ENCODE measurements around the gene DAB1. TPM values are rescaled to one million over a fixed set of nuclear protein-coding genes. Genes with fewer than 3 reads are reported as not detected.

Gene DAB1
- total and polyA plus RNA-seq, 10 of the 15 experiments (the other 5 are each of a cell fraction or from before 2014, with no cell fraction given) = 0.02 to 0.10 (median 0.03) TPM; not detected in 5

DNA sequence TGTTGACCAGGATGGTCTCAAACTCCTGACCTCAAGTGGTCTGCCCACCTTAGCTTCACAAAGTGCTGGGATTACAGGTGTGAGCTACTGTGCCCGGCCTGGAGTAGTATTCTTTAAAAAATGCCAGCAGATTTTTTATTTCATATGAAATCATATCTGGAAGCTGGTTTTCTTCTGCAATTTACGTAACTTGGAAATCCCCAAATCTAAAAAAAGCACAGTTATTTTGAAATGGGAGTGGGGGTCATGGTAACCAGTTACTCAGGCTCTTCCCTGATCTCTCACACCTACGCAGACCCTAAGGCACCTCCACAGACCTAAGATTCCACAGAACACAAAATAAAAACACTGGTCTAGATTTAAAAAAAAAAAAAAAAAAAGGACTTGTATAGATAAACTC, 219.8 kb downstream of the DAB1 start:
- no peaks in the 10 kb centered on the region; a peak in 1 of 4 replicates for H3K27me3 ChIP-seq (replicated peaks in 1 of 2; ENCODE audit: control insufficient read depth in 2 of 2, insufficient read depth in 2 of 2, low read length in 1 of 2)
- in situ Hi-C loops (cut with MboI) (no loop called here), intact Hi-C loops (cut with micrococcal nuclease; ENCODE audit: unreplicated experiment) (no loop called here)
- SMC1A ChIA-PET (ENCODE audit: uncharacterized antibody, unreplicated experiment) = interaction anchor here (0.6 to 1.1 kb wide), 3 partner anchors 26 to 1994 kb away, joined by 3 read pairs; no protein-coding TSS in a partner anchor
- RAD21 ChIA-PET (ENCODE audit: unreplicated experiment) = no interaction called here
- CTCF ChIA-PET = interaction anchor here (0.9 to 1.3 kb wide), 2 partner anchors 13 to 28 kb away, joined by 3 read pairs; no protein-coding TSS in a partner anchor
- no peaks in the 10 kb centered on the region for H3K4me1 ChIP-seq (ENCODE audit: control insufficient read depth, insufficient read depth, low read length)
- no peaks in the 10 kb centered on the region for H3K79me2 ChIP-seq (ENCODE audit: control insufficient read depth, insufficient read depth, low read length)
- no TSS peak for BruUV-seq (replicated peaks)
- DNase-seq (ENCODE audit: low read depth, low spot score) = peak; percentile 12
- H2AFZ ChIP-seq (ENCODE audit: control insufficient read depth, low read depth, low read length) = no peak overlapping the region
- POLR2A ChIA-PET = interaction anchor here (0.6 to 1.1 kb wide), 2 partner anchors 10 to 65 kb away, joined by 4 to 6 read pairs; no protein-coding TSS in a partner anchor
- H3K9me3 ChIP-seq (replicated peaks; ENCODE audit: control insufficient read depth, insufficient read depth, low read length) = no peaks in the 10 kb centered on the region
- no peaks in the 10 kb centered on the region for H4K20me1 ChIP-seq (ENCODE audit: control insufficient read depth, insufficient read depth)
- no peak overlapping the region for H3K4me3 ChIP-seq
- FAIRE-seq = no peak
- H3K27ac ChIP-seq (ENCODE audit: control insufficient read depth, insufficient read depth) = no peak overlapping the region
- H3K9ac ChIP-seq (ENCODE audit: control insufficient read depth, insufficient read depth, low read length) = no peak overlapping the region
- TF ChIP-seq CREM (IDR thresholded peaks at IDR 0.05; ENCODE audit: low read depth) = peak; percentile 30; the same call in 1 of the 2 replicates
- TF ChIP-seq ELK1 (IDR thresholded peaks at IDR 0.05; ENCODE audit: low read depth, low read length) = no peak
- TF ChIP-seq, protein P1, sequence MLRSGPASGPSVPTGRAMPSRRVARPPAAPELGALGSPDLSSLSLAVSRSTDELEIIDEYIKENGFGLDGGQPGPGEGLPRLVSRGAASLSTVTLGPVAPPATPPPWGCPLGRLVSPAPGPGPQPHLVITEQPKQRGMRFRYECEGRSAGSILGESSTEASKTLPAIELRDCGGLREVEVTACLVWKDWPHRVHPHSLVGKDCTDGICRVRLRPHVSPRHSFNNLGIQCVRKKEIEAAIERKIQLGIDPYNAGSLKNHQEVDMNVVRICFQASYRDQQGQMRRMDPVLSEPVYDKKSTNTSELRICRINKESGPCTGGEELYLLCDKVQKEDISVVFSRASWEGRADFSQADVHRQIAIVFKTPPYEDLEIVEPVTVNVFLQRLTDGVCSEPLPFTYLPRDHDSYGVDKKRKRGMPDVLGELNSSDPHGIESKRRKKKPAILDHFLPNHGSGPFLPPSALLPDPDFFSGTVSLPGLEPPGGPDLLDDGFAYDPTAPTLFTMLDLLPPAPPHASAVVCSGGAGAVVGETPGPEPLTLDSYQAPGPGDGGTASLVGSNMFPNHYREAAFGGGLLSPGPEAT (IDR thresholded peaks at IDR 0.05; ENCODE audit: low read depth) = peak; percentile 32; the same call in 1 of the 2 replicates
- peak; percentile 55 for TF ChIP-seq RELA (IDR thresholded peaks at IDR 0.05; ENCODE audit: borderline replicate concordance, partially characterized antibody)
- 0 out of 2 replicates have a peak, but pooled peaks have one; percentile 16 for TF ChIP-seq ATF7 (IDR thresholded peaks at IDR 0.05; ENCODE audit: low read depth)
- peak; percentile 67; the same call in 1 of the 2 replicates for TF ChIP-seq MEF2A (IDR thresholded peaks at IDR 0.05; ENCODE audit: insufficient read depth, low read depth, low read length)
- TF ChIP-seq, protein P2, sequence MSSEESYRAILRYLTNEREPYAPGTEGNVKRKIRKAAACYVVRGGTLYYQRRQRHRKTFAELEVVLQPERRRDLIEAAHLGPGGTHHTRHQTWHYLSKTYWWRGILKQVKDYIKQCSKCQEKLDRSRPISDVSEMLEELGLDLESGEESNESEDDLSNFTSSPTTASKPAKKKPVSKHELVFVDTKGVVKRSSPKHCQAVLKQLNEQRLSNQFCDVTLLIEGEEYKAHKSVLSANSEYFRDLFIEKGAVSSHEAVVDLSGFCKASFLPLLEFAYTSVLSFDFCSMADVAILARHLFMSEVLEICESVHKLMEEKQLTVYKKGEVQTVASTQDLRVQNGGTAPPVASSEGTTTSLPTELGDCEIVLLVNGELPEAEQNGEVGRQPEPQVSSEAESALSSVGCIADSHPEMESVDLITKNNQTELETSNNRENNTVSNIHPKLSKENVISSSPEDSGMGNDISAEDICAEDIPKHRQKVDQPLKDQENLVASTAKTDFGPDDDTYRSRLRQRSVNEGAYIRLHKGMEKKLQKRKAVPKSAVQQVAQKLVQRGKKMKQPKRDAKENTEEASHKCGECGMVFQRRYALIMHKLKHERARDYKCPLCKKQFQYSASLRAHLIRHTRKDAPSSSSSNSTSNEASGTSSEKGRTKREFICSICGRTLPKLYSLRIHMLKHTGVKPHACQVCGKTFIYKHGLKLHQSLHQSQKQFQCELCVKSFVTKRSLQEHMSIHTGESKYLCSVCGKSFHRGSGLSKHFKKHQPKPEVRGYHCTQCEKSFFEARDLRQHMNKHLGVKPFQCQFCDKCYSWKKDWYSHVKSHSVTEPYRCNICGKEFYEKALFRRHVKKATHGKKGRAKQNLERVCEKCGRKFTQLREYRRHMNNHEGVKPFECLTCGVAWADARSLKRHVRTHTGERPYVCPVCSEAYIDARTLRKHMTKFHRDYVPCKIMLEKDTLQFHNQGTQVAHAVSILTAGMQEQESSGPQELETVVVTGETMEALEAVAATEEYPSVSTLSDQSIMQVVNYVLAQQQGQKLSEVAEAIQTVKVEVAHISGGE (CRISPR knock-in tag; IDR thresholded peaks at IDR 0.05) = no peak
- TF ChIP-seq MEF2B (IDR thresholded peaks at IDR 0.05; ENCODE audit: partially characterized antibody, poor library complexity, severe bottlenecking) = peak; percentile 51
- peak; percentile 84 for ATAC-seq
- H3K36me3 ChIP-seq (ENCODE audit: control insufficient read depth in 2 of 2, insufficient read depth in 2 of 2, low read length in 1 of 2) = no peaks in the 10 kb centered on the region
- no peak overlapping the region for H3K4me2 ChIP-seq (ENCODE audit: control insufficient read depth, insufficient read depth)
- WGBS (ENCODE audit: insufficient coverage, insufficient replicate concordance, low lambda C conversion rate, missing lambda C conversion rate) = 0% methylated on average over 3 of the region's 3 CpGs
